ENCODE results near the gene FOXRED1. TPM values are rescaled to one million over a fixed set of nuclear protein-coding genes. Genes with fewer than 3 reads are reported as not detected.

The FOXRED1 gene
- total and polyA plus RNA-seq, 9 of the 15 experiments (the other 6 are each of a cell fraction or from before 2014, with no cell fraction given) = 14.1 to 94.4 (median 53.1) TPM

- no TSS peak for BruUV-seq (replicated peaks)
- no peaks in the 10 kb centered on the region for H3K9me1 ChIP-seq (ENCODE audit: control insufficient read depth, insufficient read depth, low read length)
- in situ Hi-C loops (cut with MboI) (loop anchor here (25.0 kb wide), 2 partner anchors 95 to 670 kb away; no protein-coding TSS in a partner anchor), intact Hi-C loops (cut with micrococcal nuclease) (no loop called here)
- no peaks in the 10 kb centered on the region for H3K27me3 ChIP-seq (ENCODE audit: control insufficient read depth in 2 of 2, insufficient read depth in 2 of 2, low read length in 2 of 2)
- CTCF ChIA-PET (ENCODE audit: low intra/inter-chr PET ratio) = no interaction called here
- H3K9me3 ChIP-seq (replicated peaks; ENCODE audit: control insufficient read depth, insufficient read depth, low read depth, low read length) = no peaks in the 10 kb centered on the region
- H3K4me1 ChIP-seq (replicated peaks in 1 of 2; ENCODE audit: control insufficient read depth in 2 of 2, insufficient read depth in 2 of 2, low read length in 2 of 2) = no peaks in the 10 kb centered on the region; a peak in 2 of 5 replicates
- H3K79me2 ChIP-seq (ENCODE audit: control insufficient read depth, insufficient read depth, low read length) = no peaks in the 10 kb centered on the region
- H2AFZ ChIP-seq (ENCODE audit: low read depth, low read length) = no peak overlapping the region
- H3K4me2 ChIP-seq (ENCODE audit: insufficient read depth, low read length) = no peak overlapping the region
- ATAC-seq (no peak), FAIRE-seq (no peak), DNase-seq (ENCODE audit: extremely low read depth in 1 of 4, low spot score in 3 of 4) (no peak)
- no peak overlapping the region for H3K9ac ChIP-seq (ENCODE audit: insufficient read depth in 1 of 2, low read depth in 2 of 2, low read length in 2 of 2)
- POLR2A ChIA-PET = interaction anchor here (1.5 kb wide), 1 partner anchor 10 kb away, joined by 5 read pairs; no protein-coding TSS in a partner anchor
- H3K4me3 ChIP-seq = no peak overlapping the region
- H4K20me1 ChIP-seq (replicated peaks; ENCODE audit: control insufficient read depth, insufficient read depth, low read length) = peaks cover 3% of the 10 kb centered on the region; the same call in 1 of the 2 replicates
- no peaks in the 10 kb centered on the region for H3K36me3 ChIP-seq (ENCODE audit: control insufficient read depth, insufficient read depth, low read length)
- no peak overlapping the region for H3K27ac ChIP-seq (ENCODE audit: extremely low read depth, low read depth, low read length)
- 77% methylated on average over 1 of the region's 1 CpG for WGBS (ENCODE audit: insufficient coverage, low coverage, missing lambda C conversion rate)
- TF ChIP-seq ZBTB43 (CRISPR knock-in tag; IDR thresholded peaks at IDR 0.05) (no peak), ZNF589 (CRISPR knock-in tag; IDR thresholded peaks at IDR 0.05; ENCODE audit: low read depth) (no peak), HDAC2 (IDR thresholded peaks at IDR 0.05) (no peak), ZNF318 (IDR thresholded peaks at IDR 0.05; ENCODE audit: borderline replicate concordance in 1 of 2, low read depth in 1 of 2) (no peak), HLTF (IDR thresholded peaks at IDR 0.05) (no peak), TCFL5 (CRISPR knock-in tag; conservative IDR thresholded peaks at IDR 0.05) (no peak), CBX1 (IDR thresholded peaks at IDR 0.05; ENCODE audit: low read depth) (no peak), GTF3C2 (IDR thresholded peaks at IDR 0.05; ENCODE audit: borderline replicate concordance, extremely low read depth, insufficient read length) (no peak), RBM17 (IDR thresholded peaks at IDR 0.05; ENCODE audit: borderline replicate concordance, low read depth, low read length) (no peak)
Measured at GRCh38 chr11:126317432-126317755, 48.4 kb downstream of the FOXRED1 start.

Measured in K562 (cell line).